ENCODE measurements around the gene C6orf89.

C6orf89 gene

DNA sequence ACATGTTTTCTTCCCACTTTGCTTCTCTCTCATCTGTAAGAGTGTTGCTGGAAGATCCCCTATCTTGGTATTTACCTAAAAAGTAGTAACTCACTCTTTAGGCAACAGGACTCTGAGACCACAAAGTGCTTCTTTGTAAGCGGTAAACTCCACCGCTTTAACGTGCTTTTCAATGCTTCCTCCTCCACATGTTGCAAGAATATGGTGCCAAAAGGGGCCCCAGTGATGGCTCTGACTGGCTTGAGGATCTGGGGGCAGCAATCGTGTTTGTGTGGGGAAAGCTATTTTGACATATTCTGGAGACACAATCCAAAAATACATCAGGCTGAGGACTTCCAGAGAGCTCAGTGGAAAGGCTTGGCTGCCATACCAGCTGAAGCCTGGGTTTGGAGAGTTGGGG is 34.1 kb upstream of the C6orf89 start:
- in situ Hi-C loops (cut with HindIII; ENCODE audit: low sequenced_read_pairs), result no loop called here

- in situ Hi-C loops (cut with HindIII; ENCODE audit: low sequenced_read_pairs), result no loop called here
Measured at GRCh38 chr6:36852481-36853147, 33.1 kb upstream of the C6orf89 start.

DNA sequence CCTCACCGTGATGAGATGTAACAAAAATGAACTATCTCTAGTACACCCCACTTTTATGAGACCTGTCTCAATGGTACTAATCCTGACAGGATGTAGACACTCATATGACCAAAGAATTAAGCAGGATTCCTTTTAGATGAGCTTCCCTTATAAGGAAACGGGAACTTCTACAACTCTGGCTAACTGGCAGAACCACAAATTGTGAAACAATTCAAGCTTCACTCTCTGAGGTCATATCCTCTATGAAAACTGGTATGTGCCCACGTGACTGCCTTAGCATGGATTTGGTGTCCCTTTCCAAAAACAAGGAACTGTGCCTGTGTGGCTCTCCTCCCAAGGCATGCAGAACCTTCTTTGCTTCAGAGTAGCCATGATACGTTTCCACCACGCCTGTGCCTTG is 32.4 kb upstream of the C6orf89 start:
- in situ Hi-C loops (cut with HindIII; ENCODE audit: low sequenced_read_pairs), result no loop called here

DNA sequence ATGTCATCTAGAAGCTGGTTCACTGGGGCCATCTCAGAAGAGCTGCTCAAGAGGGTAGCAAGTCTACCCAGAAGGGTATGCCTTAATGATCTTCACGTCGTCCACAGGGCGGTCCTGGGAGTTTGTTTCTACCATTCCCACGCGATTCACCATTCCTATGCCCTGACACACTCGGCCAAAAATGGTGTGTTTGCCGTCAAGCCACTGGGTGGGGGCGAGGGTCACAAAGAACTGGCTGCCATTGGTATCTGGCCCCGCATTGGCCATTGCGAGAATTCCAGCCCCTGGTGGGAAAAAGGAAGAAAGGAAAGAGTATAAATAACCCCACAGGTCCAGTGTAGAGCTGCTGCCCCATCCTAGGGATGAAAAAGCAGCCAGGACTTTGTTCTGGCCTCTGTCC is 30.0 kb upstream of the C6orf89 start:
- in situ Hi-C loops (cut with HindIII; ENCODE audit: low sequenced_read_pairs), result no loop called here

DNA sequence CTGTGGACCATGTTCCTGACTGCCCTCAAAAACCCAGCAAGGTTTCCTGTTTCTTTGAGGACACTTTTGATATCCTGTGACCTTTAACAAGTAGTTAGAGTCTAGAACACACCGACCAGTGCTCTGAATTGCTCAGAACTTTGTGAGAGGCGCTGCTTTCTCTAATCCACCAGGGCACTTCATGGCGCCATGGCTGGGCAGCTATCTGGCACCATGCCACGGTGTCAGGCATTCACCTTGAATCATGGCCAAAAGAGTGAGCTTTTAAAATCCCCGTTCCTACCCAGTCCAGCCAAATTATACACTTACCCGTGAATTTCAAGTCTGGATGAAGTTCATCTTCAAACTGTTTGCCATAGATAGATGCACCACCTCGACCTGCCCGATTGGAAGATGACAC is 29.5 kb upstream of the C6orf89 start:
- in situ Hi-C loops (cut with HindIII; ENCODE audit: low sequenced_read_pairs), result no loop called here

DNA sequence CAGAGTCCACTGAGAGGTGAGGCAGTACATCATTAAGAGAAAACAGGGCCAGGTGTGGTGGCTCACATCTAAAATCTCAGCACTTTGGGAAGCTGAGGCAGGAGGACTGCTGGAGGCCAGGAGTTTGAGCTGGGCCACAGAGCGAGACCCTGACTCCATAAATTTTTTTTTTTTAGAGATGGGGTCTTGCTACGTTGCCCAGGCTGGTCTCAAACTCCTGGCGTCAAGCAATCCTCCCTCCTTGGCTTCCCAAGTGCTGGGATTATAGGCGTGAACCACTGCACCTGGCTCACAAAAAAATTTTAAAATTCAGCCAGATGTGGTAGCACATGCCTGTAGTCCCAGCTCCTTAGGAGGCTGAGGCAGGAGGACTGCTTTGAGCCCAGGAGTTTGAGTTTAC is 28.4 kb upstream of the C6orf89 start:
- in situ Hi-C loops (cut with HindIII; ENCODE audit: low sequenced_read_pairs), result no loop called here

- in situ Hi-C loops (cut with HindIII; ENCODE audit: low sequenced_read_pairs), result no loop called here
Measured at GRCh38 chr6:36858407-36858981, 27.3 kb upstream of the C6orf89 start.

- in situ Hi-C loops (cut with HindIII; ENCODE audit: low sequenced_read_pairs), result no loop called here
Measured at GRCh38 chr6:36860126-36860525, 25.6 kb upstream of the C6orf89 start.

DNA sequence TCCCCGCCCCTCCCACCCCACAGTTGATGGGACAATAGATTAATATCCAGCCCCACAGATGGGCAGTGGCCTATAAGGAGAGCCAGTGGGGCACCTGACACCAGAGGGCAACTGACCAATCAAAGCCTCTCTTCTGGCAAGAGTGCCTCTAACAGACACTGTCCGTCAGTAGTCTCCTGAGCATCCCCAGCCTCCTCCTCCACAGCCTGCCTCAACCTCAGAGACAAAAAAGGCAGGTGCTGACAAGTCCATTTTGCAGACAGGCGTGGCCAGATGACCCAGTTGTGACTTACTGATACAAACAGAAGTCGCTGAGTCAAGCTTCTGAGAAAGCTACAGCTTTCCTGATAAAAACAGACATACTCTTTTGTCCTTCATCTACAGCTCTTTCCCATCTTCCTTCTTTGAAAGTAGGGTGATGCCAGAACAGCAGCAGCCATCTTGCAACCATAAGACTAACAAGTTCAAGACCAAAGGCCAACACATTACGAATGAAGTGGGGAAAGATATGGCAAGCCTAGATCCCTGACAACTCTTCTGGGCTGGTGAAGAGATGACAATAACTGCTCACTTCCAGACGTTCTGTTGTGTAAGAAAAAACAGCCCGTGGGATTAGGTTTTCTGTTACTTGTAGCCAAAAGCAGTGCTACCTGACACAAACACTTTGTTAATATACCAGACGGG is 23.4 kb upstream of the C6orf89 start:
- in situ Hi-C loops (cut with HindIII; ENCODE audit: low sequenced_read_pairs), result no loop called here

DNA sequence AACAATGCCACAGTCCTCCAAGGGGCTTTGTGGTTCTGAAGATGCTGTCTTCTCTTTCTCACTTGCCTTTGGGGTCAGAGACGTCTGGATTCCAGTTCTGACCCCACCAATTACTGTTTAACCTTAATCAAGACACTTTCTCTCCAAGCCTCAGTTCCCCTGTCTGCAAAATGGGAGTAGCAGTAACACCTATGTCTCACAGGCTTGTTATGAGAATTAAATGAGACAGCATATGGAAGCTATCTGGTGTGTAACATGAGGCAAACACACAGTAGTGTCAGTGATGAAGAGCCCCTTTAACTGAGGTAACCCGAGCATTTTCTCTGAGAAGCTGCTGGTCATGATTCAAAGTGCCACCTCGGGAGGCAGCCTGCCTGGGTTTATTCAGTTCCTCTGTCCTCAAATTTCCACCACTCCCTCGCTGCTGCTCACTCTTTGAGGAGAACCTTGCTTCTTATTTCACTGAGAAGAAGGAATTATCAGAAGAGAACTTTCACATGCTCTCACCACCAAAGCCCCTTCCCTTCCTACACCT is 22.8 kb upstream of the C6orf89 start:
- in situ Hi-C loops (cut with HindIII; ENCODE audit: low sequenced_read_pairs), result no loop called here

GRCh38 chr6:36863670-36864540 is 21.8 kb upstream of the C6orf89 start:
- in situ Hi-C loops (cut with HindIII; ENCODE audit: low sequenced_read_pairs), result no loop called here

DNA sequence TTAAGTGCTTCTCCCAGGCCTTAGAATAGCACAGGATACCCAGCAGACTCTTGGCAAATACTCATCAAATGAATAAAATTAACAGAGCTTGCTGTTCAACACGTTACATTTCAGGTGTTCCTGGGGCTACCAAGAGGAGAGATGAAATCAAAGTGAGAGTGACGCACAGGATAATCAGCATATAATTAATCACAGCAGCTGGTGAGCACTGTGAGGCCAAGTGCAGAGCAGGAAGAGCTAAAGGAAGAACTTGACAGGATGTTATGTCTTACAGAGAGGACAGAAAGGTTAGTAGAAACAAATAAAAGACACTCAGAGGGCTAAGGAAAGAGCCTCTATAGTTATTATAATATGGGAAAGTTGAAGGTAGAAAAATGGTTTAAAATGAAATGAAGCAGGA is 19.9 kb upstream of the C6orf89 start:
- in situ Hi-C loops (cut with HindIII; ENCODE audit: low sequenced_read_pairs), result no loop called here

DNA sequence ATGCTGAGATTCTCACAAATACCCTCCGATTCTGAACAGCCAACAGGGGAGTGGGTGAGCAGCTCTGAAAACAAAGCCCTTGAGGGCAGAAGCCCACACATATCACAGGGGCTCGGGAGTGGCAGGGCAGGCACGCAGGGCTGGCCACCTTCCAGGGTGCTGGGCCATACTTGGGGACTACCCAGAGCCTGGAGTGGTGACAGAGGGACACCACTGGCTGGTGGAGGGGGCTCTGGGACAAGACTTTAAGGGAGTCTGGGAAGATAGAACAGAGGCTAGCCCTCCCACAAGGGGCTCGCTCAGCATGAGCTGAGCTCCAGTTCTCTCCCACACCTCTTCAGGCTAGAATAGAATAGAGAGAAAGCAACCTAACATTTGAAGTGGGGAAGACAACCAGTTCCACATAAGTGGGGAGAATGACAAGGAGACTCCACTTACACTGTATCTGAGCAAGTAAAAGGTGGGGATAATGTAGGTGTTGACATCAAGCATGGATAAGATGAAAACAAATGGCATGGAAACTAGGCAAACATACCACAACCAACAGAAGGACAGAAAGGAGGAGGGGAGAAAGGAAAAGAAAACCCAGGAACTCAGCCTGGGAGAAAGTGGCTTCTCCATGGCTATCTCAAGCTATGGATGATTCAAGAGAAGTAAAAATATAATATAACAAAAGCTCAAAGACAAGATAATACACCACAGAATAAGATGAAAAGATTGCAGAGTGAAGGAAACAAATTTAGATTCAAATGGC is 18.1 kb upstream of the C6orf89 start:
- in situ Hi-C loops (cut with HindIII; ENCODE audit: low sequenced_read_pairs), result no loop called here

GRCh38 chr6:36871686-36872085 is 14.1 kb upstream of the C6orf89 start:
- in situ Hi-C loops (cut with HindIII; ENCODE audit: low sequenced_read_pairs), result no loop called here

GRCh38 chr6:36873115-36873514 is 12.6 kb upstream of the C6orf89 start:
- in situ Hi-C loops (cut with HindIII; ENCODE audit: low sequenced_read_pairs), result no loop called here

DNA sequence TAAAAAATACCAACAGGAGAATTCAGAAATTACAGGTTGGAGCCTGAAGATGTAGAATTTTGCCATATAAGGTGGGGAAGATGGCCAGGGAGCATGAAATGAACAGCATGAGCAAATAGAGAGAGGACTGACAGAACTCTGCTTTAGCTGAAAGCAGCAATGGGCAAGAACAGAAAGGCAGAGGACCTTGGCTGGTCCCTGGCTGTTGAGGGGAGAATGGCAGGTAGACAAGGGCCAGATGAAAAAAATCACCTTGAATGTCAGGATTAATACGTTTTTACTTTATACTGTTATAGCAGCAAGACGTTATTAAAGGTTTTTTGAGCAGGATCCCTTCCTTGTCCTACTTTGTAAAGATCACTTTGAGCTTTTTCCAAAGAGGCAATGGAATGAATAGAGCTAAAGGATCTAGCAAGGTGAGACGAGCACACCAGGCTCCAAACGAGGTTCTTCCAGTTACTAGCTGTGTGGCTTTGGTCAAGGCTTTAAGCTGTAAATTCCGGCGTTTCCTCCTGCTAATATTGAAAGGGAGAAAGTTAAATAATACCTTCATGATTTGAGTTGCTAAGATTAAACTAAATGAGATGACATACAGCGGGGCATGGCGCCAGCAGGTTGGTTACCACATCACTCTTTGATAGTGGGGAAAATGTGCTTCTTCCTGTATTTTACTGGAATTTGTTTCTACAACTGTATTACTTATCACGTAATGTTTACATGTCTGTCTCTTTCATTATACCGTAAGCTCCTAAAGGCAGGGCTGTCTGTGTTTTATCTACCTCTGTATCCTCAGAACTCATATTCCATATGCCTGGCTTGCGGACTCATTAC is 11.9 kb upstream of the C6orf89 start:
- in situ Hi-C loops (cut with HindIII; ENCODE audit: low sequenced_read_pairs), result no loop called here

- in situ Hi-C loops (cut with HindIII; ENCODE audit: low sequenced_read_pairs), result no loop called here
Measured at GRCh38 chr6:36874443-36875249, 11.1 kb upstream of the C6orf89 start, which contains the start of gene PPIL1. TSS of gene PPIL1 (minus strand) at chr6:36874803. CDS start at chr6:36874772, 31 bp downstream.

DNA sequence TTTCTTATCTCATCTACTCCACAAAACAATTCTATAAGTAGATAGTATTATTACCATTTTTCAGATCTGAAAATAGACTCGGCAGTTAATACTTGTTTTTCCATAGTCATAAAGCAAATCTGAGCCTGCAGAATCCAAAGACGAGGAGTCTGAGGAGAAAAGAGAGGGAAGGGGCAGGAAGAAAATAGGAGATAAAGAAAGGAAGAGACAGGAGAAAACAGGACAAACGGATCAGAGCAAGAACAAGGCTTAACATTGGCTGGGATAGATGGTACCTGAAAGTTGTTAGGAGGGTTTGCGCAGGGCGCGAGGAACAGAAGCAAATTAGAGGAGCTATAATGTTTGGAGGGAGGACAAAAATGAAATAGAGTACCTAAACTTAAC is 10.5 kb upstream of the C6orf89 start:
- in situ Hi-C loops (cut with HindIII; ENCODE audit: low sequenced_read_pairs), result no loop called here

- in situ Hi-C loops (cut with HindIII; ENCODE audit: low sequenced_read_pairs), result no loop called here
Measured at GRCh38 chr6:36884610-36885009, 1.1 kb upstream of the C6orf89 start.
